Activated naive CD4-positive, alpha-beta T cell (primary cell): ENCODE measurements around the gene LSAMP.

Source experiments
- DNase-seq, 4 experiments: peaks; one replicate each; lab custom pipeline; 2025; lab: John Stamatoyannopoulos, UW

The LSAMP gene

DNA sequence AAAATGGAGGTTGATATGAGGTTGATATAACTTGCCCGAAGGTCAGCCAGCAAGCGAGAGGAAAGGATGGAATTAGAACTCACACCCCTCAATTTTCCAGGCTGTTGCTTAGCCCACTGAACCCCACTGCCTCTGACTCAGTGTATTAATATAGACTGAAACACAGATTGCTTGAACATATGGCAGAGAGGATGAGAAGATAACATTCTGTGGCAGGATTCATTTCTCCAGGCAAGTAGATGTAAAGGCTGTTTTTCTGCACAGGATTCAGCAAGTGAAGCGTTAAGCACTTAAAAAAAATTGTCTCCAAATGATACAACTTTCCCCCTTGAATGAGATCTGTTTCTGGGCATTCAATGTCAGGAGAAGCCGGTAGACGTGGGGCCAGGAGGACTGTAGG lies 486.8 kb downstream of the LSAMP start:
- no peak for DNase-seq

- DNase-seq, result no peak
Observed at GRCh38 chr3:115947325-115947724, 498.0 kb downstream of the LSAMP start.

DNA sequence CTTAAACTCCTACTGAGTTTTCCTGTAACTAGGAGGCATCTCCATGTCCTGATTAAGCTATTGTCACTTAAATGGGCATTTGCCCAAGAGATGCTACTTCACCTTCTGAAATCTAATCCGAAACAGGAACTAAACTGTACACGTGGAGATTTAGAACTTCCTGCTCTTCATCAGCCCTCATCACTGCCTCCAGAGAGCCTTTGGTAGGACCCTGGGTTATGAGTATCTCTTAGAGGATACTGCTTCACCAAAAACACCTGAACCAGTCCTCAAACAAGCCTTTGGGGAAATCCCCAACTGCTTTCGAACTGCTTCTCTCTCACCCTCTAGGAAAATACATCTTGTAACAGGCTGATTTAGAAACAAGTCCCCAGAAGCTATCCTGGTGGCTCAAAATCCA lies 501.7 kb downstream of the LSAMP start:
- no peak for DNase-seq

DNA sequence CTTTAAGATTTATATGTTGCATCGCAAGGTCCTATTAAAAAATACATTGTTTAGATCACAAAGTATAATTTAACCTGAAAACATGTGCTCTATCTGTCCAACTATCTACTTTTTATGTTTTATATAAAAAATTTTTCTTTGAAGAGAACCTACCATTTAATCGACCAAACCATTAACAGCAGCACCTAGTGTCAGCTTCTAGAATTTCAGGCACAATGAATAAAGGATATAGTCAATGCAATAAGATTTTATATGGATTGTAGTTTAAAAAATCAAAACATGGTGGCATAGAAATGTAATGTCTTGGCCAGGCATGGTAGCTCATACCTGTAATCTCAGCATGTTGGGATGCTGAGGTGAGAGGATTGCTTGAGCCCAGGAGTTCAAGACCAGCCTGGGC lies 508.2 kb downstream of the LSAMP start:
- DNase-seq, result no peak

DNA sequence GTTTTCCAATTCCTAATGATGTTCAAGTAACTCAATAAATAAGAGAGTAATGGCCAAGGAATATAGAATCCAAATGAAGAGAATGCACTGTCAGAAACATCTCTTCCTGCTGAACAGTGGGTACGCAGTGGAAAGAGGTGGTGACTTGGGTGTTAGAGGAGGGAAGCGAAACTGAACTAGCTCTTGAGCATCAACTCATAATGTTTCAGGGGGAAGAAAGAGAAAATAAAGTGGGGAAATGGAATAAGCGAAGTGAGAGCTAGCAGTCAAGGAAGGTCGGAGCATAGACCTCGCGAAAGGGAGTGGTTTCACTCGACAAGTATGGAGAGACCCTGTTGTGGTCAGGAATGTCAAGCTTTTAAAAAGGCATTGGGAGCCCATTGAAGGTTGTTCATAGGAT lies 512.5 kb downstream of the LSAMP start:
- DNase-seq, result no peak

DNA sequence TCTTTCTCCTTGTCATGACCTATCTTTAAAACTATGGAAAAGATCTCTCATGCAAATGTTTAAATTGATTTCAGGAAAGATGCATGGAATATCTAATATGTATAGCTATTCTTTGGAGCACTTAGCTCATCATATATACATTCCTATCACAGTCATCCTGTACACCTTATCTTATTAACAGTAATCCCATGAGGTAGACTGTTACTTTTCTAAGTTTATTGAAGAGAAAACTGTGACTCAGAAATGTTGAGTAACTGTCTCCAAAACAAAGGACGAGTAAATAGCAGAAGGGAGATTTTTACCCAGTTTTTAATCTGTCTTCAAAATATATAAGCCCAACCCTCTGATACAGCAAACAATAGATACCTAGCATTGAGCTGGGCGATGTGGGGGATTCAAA lies 513.7 kb downstream of the LSAMP start:
- no peak for DNase-seq

DNA sequence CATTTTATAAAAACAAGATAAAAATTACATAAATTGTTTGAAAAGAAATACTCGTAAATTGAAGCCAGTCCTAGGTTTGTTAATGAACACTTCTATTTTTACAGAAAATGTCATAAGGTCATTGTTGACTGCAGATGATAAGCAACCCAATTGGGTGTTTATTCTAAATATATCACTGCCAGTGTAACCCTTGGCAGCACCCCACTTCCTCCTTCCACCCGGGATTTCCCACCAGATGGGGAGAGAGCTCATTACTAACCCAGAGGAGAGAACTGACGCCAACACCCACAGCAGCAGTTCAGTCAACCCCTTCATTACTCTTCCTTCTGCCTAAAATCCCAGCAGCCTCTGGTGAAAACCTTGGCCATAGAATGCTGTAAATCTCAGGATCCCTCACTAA lies 514.4 kb downstream of the LSAMP start:
- no peak for DNase-seq

GRCh38 chr3:115930168-115930567 lies 515.1 kb downstream of the LSAMP start:
- no peak for DNase-seq

DNA sequence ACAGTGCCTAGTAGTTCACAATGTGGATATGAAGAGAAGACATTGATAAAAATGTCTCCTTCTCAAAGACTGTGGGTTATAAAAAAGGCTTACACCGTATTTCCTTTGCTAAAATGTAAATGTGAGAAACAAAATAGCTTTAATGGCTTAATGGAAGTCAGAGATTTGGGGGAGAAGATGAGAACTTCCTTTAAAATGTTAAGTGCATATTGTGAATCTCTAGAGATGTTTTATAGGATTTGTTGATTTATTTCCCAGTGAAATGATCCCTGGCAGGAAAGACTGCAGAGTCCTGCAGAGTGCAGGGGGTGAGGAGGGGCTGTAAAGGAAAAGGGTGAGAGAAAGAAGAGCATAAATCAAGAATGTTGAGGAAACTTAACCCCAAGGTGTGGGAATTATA lies 516.9 kb downstream of the LSAMP start:
- no peak for DNase-seq

DNA sequence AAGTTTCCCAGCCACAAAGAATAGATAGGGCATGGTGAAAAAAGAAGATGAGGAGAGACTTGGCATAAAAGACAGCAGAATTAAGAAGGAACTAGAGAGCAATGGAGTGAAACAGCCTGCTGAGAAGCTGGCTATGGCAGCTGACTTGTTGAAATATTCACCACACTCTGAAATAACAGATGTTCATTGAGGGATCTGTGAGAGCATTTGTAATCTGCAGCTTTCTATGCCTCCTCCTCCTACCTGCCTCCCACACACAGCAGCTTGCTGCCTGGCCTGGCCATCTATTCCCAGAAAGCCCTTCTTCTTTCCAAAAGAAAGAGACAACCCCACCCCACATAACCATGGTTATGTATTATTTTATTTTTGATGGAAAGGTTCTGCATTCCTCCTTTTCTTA lies 518.1 kb downstream of the LSAMP start:
- no peak for DNase-seq

- no peak for DNase-seq
Observed at GRCh38 chr3:115922681-115923347, 522.5 kb downstream of the LSAMP start.

DNA sequence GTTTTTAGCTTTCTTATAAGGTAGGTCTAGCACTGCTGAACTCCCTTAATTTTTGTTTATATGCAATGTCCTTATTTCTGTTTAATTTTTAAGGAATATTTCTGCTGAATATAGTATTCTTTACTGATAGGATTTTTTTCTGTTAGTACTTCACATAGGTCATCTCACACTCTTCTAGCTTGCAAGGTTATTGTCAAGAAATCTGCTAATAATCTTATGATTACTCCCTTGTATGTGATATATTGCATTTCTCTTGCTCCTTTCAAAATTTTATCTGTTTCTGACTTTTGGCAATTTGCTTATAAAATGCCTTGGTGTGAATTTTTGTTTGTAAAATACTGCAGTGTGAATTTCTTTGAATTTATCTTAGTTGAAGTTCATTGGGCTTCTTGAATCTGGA lies 523.6 kb downstream of the LSAMP start:
- no peak for DNase-seq

- DNase-seq, result no peak
Observed at GRCh38 chr3:115918900-115919299, 526.4 kb downstream of the LSAMP start.

DNA sequence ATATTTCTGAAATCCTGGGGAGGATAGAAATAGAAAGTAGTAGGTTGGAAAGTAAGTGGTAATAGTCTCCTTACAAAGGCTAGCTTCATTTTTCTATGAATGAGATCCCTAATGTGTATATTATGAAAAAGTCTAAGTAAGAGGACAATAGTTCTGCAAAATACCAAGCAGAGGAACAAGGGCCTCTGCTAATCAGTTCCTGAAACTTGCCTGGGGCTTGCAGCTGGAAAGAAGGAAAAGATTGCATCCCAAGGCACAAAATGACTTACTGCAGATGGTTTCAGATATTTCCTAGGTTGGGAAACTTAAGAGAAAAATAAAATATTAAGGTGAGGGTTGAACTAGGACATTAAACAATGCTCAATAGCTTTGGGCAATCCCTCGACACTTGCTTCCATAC lies 528.4 kb downstream of the LSAMP start:
- no peak for DNase-seq

- no peak for DNase-seq
Observed at GRCh38 chr3:115915061-115915460, 530.2 kb downstream of the LSAMP start.

DNA sequence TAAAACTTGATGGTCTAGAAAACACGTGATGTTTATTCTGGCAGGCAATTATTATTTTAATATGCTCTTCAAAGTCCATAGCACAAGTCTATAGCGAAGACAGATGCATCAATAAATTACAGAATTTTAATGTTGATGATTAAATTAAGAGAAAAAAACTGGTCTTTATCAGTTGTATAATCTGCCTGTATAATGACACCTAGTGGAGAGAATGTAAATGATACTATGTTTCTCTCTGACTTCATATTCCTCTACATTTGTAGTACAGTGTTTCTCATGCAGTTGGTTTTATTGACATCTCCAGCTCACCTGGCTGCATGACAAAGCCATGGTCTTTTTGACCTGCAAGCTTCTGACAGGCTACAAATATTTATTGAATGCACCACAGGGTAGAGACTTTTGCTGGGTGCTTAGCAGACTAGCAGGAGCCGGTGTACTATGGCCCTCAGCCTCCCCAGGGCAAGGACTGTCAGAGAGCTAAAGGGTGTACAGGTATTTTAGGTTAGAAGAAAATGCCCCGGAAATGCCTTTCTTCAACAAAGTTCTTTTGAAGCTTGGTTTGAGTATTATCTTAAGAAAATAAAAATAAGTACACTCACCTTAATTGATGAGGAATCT lies 532.1 kb downstream of the LSAMP start:
- DNase-seq, result no peak

DNA sequence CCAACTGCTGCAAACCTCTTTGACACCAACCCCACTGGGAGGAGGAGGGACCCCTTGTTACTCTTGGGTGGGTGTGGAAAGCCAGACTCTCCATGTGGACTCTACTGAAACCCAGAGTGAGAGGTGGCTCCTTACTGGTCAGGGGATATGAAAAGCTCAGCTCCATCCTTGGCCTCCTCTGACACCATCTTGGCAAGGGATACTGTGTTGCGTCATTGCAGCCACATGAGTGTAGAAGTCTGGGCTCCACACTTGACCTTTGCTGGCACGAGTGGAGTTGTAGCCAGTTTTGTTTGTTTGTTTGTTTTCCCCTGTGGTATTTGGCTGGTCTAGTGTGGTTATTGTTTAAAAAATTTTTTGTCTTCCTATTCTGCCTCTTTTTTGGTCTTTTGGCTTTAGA lies 532.9 kb downstream of the LSAMP start:
- no peak for DNase-seq

GRCh38 chr3:115905871-115906270 lies 539.4 kb downstream of the LSAMP start:
- no peak for DNase-seq

- DNase-seq, result no peak
Observed at GRCh38 chr3:115903843-115904242, 541.4 kb downstream of the LSAMP start.

DNA sequence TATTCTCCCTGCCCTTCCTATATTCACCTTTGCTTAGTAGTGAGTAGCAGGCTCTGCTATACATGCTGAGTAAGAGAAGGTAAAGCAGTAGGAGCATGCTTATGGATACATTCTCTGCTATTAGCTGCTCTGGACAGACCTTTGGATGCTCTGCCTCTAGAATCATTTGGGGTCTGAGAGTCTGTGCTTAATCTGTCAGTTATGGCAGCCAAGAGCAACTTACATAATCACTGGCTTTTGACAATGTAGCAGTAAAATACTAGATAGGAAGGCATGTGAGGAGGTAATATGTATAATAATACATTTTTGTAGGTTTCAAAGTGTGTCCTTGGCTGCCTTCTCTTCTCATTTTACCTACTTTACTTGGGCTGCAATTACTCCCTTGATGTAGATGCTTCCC lies 544.3 kb downstream of the LSAMP start:
- DNase-seq, result no peak

- DNase-seq, result no peak
Observed at GRCh38 chr3:115899535-115899934, 545.8 kb downstream of the LSAMP start.

GRCh38 chr3:115898656-115899410 lies 546.5 kb downstream of the LSAMP start:
- DNase-seq, result no peak

DNA sequence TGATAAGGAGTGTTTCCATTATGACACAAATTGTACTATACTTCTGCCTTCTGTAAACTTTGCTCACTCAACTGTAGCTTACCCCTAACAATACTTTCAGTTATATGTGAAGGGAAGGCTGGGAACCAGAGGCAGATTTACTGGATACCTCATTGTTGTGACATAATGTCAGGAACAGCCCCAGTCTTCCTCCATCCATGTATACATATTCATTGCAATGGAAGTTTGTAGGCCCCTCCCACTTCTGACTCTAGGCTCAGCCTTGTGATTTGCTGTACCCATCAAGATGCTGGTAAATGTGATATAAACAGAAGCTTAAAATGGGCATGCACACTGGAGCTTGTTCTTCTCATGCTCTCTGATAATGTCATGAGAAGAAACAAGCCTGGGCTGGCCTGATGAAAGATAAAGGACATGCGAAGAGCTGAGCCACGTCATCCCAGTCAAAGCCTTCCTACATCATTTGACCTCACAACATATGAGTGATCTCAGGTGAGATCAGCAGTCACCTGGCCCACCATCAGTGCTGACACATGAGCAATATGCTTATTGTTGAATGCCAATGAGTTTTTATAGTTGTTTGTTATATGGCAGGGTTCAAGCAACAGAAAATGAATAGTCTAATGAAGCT lies 554.2 kb downstream of the LSAMP start:
- DNase-seq, result no peak
